Right lobe of liver (tissue), 6 donors: ENCODE results near the gene TRIP10. TPM values are rescaled to one million over a fixed set of nuclear protein-coding genes. Genes with fewer than 3 reads are reported as not detected.

Experiments
- ATAC-seq, 4 donors: fragments of 200-7000 bp; cut with Tn5 transposase; one replicate each; pipeline ENCODE4 v1.9.1; 2020; ENCODE audit warnings: mild to moderate bottlenecking in 4 of 4, moderate library complexity in 4 of 4
- DNase-seq, 3 donors: peaks; one replicate each; pipeline ENCODE4 v3.0.0-alpha.2; 2020
- H3K27ac ChIP-seq, 3 donors: fragments of 200-600 bp; one replicate each; pipeline ENCODE4 v1.8.0; 2022
- H3K27me3 ChIP-seq, 2 donors: fragments of 200-600 bp; one replicate each; pipeline ENCODE4 v1.8.0; 2022
- H3K36me3 ChIP-seq, 4 donors: fragments of 200-600 bp; sonication (generic) in 1 of 4; one replicate each; pipeline versions ENCODE4 v1.5.1 to v1.8.0; 2017 to 2022; ENCODE audit warnings: control low read depth in 1 of 4
- H3K4me1 ChIP-seq, 4 donors: fragments of 200-600 bp; sonication (generic) in 1 of 4; one replicate each; pipeline versions ENCODE4 v1.5.1 to v1.8.0; 2017 to 2022; ENCODE audit warnings: control low read depth in 1 of 4
- H3K4me3 ChIP-seq, 3 donors: fragments of 200-600 bp; one replicate each; pipeline ENCODE4 v1.8.0; 2022
- H3K9me3 ChIP-seq, 4 donors: fragments of 200-600 bp; sonication (generic) in 1 of 4; one replicate each; pipeline versions ENCODE4 v1.5.1 to v1.8.0; 2017 to 2022; ENCODE audit warnings: control low read depth in 1 of 4
- CTCF ChIP-seq, 4 donors: fragments of 200-600 bp in 3 of 4; fragments of 450-650 bp in 1 of 4; IDR thresholded peaks; one replicate each; pipeline versions ENCODE4 v1.5.1 to v1.8.0; 2016 to 2022; ENCODE audit warnings: antibody characterized with exemption in 4 of 4, mild to moderate bottlenecking in 2 of 4
- POLR2A ChIP-seq: fragments of 450-650 bp; IDR thresholded peaks from one replicate; pipeline ENCODE4 v1.6.1; 2017; ENCODE audit warnings: antibody characterized with exemption, mild to moderate bottlenecking
- WGBS: methylation state at CpG from one replicate; pipeline ENCODE4 v1.1.6; 2018; ENCODE audit warnings: low coverage, low lambda C conversion rate; ENCODE audit not compliant: insufficient coverage; ENCODE audit errors: missing lambda C conversion rate; 5-methylcytosine and 5-hydroxymethylcytosine counted together
- intact Hi-C, 2 donors: fragments of 100-400 bp; cut with DNase I; formaldehyde crosslinking; loops; one replicate each; pipeline versions ENCODE4 v1.11.2 to v1.14.1; 2022
- long read RNA-seq: library from polyadenylated mRNA; unstranded; transcript quantifications from one replicate; pipeline ENCODE4 v2.0.0, GENCODE V29; 2019
- total RNA-seq, 6 experiments: library from RNA; depleted of rRNA in 2 of 6; stranded (reverse); fragments of >200 nt in 2 of 6; fragmentation: NEBNext Ultra II Directional in 3 of 6; extraction: Animal tissue kit (Norgen Biotek cat#: 25700) in 3 of 6; gene quantifications; one replicate each; pipeline versions ENCODE4 v1.1.0 to v1.2.4, GENCODE V29; 2016 to 2023
- donor health status: DM: no; HTN: yes; CAD: no.
- donor health status: DM: no; HTN: no; CAD: no.
- donor health status: DM: no; HTN: no; CAD: no.
- donor health status: DM: no; HTN: yes; CAD: no.
- donor health status: DM: no; HTN: yes; CAD: no.

Gene TRIP10, protein sequence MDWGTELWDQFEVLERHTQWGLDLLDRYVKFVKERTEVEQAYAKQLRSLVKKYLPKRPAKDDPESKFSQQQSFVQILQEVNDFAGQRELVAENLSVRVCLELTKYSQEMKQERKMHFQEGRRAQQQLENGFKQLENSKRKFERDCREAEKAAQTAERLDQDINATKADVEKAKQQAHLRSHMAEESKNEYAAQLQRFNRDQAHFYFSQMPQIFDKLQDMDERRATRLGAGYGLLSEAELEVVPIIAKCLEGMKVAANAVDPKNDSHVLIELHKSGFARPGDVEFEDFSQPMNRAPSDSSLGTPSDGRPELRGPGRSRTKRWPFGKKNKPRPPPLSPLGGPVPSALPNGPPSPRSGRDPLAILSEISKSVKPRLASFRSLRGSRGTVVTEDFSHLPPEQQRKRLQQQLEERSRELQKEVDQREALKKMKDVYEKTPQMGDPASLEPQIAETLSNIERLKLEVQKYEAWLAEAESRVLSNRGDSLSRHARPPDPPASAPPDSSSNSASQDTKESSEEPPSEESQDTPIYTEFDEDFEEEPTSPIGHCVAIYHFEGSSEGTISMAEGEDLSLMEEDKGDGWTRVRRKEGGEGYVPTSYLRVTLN
- 10 to 100 TPM in 2 of 6 experiments, 1 to 10 TPM in 4; 7.5 to 14.9 (median 9.3) TPM for total RNA-seq
- long read RNA-seq, partial matches to known transcripts: 1 of 2 reads
- long read RNA-seq, other reads (novel, unspliced or antisense): 0 of 2 reads

- WGBS: under 1% methylated on average over 13 of the region's 47 CpGs
- H3K4me3 ChIP-seq: peak within 1 kb of the TSS; percentile 72 to 78 (median 72)
- no peak for TF ChIP-seq CTCF (IDR thresholded peaks at IDR 0.05)
- peak; percentile 39 for TF ChIP-seq POLR2A
- H3K9me3 ChIP-seq: no peaks in the 10 kb centered on the region
- H3K4me1 ChIP-seq: peaks cover 4 to 35% (median 19%) of the 10 kb centered on the region in 4 donors
- H3K27me3 ChIP-seq: no peaks in the 10 kb centered on the region
- peaks cover 0 to 11% (median 0%) of the 10 kb centered on the region in 4 donors for H3K36me3 ChIP-seq
- peak; percentile 87 to 89 (median 89) for DNase-seq
- intact Hi-C loops: loop anchor here in 1 of 2 donors (10.0 kb wide), 1 partner anchor 125 kb away; no protein-coding TSS in a partner anchor
- peak; percentile 31 to 48 (median 40) for ATAC-seq
- peak within 1 kb of the TSS; percentile 77 to 93 (median 85) for H3K27ac ChIP-seq
Measured at GRCh38 chr19:6739390-6739882, at the start of gene TRIP10. Gene TRIP10 (plus strand): TSS chr19:6739680. CDS start chr19:6739762, 82 bp downstream.

DNA sequence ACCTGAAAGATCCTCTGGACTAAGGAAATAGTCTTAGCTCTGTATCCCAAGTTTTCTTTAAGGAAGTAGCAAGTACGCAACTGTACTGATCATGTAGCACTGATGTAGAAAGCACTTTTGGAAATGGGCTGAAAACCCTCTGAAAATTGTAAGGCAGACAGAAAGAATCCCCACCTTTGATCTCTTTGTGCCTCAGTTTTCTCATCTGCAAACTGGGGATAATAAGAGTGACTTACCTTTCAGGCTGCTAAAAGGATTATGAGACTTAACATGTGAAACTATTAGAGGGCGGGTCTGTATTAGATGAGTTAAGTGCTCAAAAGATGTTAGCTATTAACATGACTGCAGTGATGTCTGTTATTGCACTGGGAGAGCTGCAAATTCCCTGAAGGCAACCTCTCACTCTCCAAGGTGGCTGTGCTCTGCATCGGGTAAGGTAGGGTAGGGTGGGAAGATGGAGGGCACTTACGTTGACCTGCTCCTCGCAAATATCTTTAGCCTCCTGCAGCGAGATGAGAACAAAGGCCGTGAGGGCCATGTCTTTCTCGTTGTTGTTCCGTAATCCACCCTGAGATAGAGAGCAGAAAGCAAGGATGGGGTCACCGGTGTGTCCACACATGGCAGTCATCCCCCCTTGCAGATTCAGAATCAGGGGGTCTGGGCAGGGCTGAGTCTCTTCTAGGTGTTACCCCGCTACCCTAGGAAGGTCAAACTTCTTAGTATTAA, 49.2 kb upstream of the TRIP10 start:
- H3K27ac ChIP-seq: no peak overlapping the region
- TF ChIP-seq POLR2A: no peak
- TF ChIP-seq CTCF (IDR thresholded peaks at IDR 0.05): no peak
- DNase-seq (peak in 2 of 3 donors; percentile 16 to 17), ATAC-seq (peak in 1 of 4 donors; percentile 0)
- H3K27me3 ChIP-seq: no peaks in the 10 kb centered on the region
- H3K4me1 ChIP-seq: peaks cover 0 to 5% (median 1%) of the 10 kb centered on the region in 4 donors
- no peak overlapping the region for H3K4me3 ChIP-seq
- peaks cover 26 to 97% (median 65%) of the 10 kb centered on the region in 4 donors for H3K36me3 ChIP-seq
- intact Hi-C loops: no loop called here
- 88% methylated on average over 6 of the region's 11 CpGs for WGBS
- H3K9me3 ChIP-seq: no peaks in the 10 kb centered on the region

DNA sequence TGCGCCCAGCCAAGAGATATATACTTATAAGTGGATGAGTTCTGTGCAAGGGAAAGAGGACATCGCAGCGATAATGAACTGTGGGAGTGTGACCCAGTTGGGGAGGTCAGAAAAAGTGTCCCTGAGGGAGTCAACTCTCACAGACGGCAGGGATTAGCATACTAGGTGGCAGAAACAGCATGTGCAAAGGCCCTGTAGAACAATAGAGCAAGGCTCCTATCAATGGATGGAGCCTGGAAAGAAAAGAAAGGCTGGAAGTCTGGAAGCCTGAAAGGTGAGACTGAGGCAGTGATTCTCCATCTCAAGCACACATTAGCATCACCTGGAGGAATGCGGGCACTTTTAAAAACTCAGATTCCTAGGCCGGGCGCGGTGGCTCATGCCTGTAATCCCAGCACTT, 48.1 kb upstream of the TRIP10 start:
- ATAC-seq: peak in 1 of 4 donors; percentile 0
- intact Hi-C loops: no loop called here
- TF ChIP-seq CTCF (IDR thresholded peaks at IDR 0.05) (no peak), POLR2A (no peak)
- Histone ChIP-seq H3K4me3 (no peak overlapping the region), H3K4me1 (peaks cover 0 to 8% (median 0%) of the 10 kb centered on the region in 4 donors), H3K27ac (no peak overlapping the region), H3K27me3 (no peaks in the 10 kb centered on the region), H3K9me3 (no peaks in the 10 kb centered on the region), H3K36me3 (peaks cover 16 to 97% (median 65%) of the 10 kb centered on the region in 4 donors)
- peak in 1 of 3 donors; percentile 8 for DNase-seq
- 80% methylated on average over 8 of the region's 8 CpGs for WGBS

DNA sequence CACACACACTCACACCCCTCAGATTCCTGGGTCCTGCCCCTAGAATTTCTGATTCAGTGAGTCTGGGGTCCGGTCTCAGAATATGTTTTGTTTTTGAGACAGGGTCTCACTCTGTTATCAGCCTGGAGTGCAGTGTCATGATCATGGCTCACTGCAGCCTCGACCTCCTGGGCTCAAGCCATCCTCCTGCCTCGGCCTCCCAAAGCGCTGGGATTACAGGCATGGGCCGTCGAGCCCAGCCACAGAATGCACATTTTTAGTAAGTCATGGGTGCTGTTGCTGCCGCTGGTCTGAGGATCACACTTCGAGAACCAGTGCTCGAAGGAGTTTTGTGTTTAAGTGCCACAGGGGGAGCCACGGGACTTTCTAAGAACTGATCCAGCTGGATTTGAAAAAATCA, 47.5 kb upstream of the TRIP10 start:
- Histone ChIP-seq H3K36me3 (peaks cover 11 to 97% (median 66%) of the 10 kb centered on the region in 4 donors), H3K27me3 (no peaks in the 10 kb centered on the region), H3K9me3 (no peaks in the 10 kb centered on the region), H3K27ac (no peak overlapping the region), H3K4me3 (no peak overlapping the region), H3K4me1 (peaks cover 0 to 12% (median 0%) of the 10 kb centered on the region in 4 donors)
- ATAC-seq (peak in 1 of 4 donors; percentile 1), DNase-seq (peak in 2 of 3 donors; percentile 39 to 48)
- WGBS: 65% methylated on average over 7 of the region's 10 CpGs
- TF ChIP-seq CTCF (IDR thresholded peaks at IDR 0.05): no peak
- peak; percentile 10 for TF ChIP-seq POLR2A
- intact Hi-C loops: no loop called here
